Measurements from ENCODE around the gene TMEM8B.

Gene TMEM8B

DNA sequence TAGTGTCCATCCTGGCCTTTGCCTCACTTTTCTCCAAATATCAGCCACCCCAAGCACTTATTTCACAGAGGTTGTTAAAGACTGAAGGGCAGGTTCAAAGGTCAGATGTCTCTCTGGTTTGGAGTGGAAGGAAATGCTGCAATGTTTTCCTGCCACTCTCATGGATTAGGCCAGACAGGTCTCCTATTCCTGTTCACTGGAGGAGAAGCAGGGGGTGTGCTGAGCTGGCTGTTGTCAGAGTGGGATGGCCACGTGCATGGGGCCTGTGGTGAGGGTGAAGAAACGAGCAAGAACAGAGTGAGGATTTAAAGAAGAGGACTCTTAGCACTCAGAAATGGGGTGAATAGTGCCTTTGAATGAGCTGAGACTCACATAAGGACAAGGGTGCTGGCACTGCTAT, 6.7 kb downstream of the TMEM8B start:
- in situ Hi-C loops (cut with HindIII; ENCODE audit: low sequenced_read_pairs): no loop called here

DNA sequence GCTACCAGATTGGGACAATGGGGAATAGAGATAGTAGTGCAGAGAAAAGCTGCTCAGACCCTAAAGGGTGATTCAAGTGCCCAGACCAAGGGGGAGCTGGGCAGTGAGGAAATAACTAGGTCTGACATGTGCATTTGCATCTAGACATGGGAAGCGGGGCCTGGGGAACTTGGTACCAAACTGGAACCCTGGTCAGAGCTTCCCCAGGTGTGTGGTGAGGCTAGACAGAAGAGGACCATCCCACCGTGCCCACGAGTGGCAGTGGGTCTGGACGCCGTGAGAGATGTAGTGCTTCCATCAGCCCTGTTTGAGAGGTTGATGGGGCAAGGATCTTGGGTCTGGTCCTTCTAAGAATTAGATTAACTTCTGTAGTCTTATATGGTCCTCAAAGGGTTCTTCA, 7.6 kb downstream of the TMEM8B start:
- in situ Hi-C loops (cut with HindIII; ENCODE audit: low sequenced_read_pairs): no loop called here

DNA sequence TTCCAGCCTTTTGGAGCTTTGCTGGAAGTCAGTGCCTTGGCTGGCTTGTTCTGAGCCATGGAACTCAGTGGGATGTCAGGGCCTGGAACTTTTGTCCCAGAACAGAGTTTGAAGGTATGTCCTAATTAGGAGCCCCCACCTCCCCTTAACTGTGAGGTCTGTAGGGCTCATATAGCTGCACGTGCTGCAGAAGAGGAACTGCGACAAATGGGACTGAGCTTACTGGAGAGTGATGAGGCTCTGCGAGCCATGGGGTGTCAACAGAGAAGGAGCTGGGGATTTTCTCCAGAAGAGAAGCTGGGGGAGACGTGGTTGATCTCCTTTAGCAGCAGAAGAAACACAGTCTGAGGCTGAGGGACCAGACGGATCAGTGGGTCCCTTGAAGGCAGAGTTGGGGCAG, 10.9 kb downstream of the TMEM8B start:
- in situ Hi-C loops (cut with HindIII; ENCODE audit: low sequenced_read_pairs): no loop called here

DNA sequence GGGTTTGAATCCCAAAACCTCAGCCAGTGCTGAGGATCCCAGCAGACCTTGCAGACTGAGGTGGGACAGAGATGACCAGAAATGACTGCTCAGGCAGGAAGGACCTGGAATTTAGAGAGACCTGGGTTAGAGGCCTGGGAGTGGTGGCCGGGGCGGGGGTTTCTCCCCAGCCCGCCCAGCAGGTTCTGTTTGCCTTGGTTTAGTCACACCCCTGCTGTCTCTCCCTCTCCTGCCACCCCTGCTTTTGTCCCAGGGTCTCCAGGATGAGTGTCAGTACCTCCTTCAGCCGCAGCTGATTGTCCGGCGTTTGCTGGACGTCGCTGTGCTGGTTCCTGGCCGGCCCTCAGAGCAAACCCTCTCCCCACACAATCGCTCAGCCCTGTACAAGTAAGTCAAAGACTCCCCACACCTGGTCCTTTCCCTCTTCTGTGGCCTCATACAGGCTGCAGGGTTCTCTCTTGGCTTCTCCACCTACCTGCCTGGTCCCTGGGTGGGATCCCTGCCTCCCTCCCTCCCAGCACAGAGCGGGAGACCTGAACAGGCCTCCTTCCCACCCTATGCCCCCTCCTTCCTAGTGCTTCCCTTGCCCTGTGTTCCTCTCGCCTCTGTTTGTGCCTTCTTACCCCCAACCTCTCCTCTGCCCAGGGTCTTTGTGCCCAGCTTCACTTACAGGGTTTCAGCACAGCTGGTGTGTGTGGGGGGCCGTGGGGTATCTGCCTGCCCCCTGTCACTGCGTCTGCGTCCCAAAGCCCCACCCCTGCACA, 12.0 kb downstream of the TMEM8B start:
- in situ Hi-C loops (cut with HindIII; ENCODE audit: low sequenced_read_pairs): no loop called here

DNA sequence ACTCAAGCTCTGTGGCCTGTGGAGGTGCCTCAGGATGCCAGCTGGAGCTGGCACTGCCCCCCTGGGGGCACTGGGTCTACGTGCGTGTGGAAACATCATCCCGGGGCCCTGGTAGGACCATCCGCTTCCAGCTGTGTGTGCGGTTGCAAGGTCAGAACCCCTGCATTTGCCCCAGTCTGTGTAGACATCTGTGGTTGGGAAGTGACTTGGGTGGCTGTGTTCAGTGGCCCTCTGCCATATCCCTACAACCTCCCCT, 12.5 kb downstream of the TMEM8B start:
- in situ Hi-C loops (cut with HindIII; ENCODE audit: low sequenced_read_pairs): no loop called here

DNA sequence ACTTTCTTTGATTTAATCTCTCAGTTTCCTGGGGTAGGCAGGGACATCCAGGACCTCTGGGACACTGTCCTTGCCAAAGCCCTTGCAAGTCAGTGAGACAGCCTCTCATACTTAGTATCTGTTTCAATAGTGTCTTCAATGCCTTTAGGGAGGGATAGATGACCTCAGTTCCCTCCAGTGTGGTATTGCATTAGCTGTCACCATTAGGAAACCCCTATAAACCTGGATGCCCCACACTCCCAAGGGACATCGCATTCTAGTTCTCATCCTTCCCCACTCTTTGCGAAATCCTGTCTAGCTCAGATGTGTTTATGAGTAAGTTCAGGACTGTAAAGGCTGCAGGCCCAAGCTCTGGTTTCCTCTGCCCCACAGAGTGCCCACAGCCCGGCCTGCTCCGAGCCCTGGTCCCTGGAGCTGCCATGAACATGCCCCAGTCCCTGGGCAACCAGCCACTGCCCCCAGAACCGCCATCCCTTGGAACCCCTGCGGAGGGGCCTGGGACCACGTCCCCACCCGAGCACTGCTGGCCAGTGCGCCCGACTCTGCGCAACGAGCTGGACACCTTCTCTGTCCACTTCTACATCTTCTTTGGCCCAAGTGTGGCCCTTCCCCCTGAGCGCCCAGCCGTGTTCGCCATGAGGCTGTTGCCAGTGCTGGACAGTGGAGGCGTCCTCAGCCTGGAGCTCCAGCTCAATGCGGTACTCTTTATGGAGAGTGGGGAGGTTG, 13.2 kb downstream of the TMEM8B start:
- in situ Hi-C loops (cut with HindIII; ENCODE audit: low sequenced_read_pairs): no loop called here

DNA sequence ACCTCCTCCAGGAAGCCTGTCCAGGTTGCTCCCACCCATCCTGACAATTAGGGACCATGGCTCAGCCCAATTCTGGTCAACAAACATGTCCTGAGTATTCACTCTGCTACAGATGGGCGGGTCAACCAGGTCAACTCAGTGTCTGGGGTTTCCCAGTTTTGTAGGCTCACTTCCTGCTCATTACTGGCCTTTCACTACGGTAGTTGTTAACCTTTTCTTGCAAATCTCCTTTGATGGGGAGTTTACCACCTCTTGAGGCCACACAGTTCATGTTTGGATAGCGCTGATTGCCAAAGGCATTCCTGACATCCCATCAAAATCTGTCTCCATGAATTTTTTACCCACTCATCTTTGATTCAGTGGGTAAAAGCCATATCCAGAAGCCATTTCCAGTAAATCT, 13.8 kb downstream of the TMEM8B start:
- in situ Hi-C loops (cut with HindIII; ENCODE audit: low sequenced_read_pairs): no loop called here

DNA sequence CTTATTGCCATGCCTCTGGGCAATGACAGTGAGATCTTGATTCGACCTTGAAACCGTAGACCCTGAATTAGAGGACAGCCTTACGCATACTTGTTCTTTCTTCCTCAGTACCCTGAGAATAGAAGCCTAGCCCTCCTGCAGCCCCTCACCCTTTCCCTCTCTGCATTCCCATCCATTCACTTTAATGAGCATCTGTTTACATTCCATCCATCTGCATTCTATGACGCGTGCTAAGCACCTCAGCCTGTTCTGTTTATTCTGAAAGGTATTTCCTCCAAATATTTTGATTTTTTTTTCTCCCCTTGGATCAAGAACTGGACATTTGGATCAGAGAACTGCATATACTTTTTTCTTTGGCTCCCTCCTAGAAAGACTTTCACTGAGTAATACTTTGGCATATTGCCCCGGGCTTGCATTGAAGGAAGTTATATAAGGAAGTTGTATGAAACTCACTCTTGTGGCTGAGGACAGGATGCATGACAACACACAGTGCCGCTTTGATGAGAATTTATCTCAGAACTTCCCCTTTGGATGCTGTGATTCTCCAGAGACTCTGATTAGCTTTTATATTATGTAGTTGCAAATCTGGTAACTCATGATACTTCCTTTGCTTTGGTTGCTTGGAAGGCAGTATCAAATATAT, 15.7 kb downstream of the TMEM8B start:
- in situ Hi-C loops (cut with HindIII; ENCODE audit: low sequenced_read_pairs): no loop called here

DNA sequence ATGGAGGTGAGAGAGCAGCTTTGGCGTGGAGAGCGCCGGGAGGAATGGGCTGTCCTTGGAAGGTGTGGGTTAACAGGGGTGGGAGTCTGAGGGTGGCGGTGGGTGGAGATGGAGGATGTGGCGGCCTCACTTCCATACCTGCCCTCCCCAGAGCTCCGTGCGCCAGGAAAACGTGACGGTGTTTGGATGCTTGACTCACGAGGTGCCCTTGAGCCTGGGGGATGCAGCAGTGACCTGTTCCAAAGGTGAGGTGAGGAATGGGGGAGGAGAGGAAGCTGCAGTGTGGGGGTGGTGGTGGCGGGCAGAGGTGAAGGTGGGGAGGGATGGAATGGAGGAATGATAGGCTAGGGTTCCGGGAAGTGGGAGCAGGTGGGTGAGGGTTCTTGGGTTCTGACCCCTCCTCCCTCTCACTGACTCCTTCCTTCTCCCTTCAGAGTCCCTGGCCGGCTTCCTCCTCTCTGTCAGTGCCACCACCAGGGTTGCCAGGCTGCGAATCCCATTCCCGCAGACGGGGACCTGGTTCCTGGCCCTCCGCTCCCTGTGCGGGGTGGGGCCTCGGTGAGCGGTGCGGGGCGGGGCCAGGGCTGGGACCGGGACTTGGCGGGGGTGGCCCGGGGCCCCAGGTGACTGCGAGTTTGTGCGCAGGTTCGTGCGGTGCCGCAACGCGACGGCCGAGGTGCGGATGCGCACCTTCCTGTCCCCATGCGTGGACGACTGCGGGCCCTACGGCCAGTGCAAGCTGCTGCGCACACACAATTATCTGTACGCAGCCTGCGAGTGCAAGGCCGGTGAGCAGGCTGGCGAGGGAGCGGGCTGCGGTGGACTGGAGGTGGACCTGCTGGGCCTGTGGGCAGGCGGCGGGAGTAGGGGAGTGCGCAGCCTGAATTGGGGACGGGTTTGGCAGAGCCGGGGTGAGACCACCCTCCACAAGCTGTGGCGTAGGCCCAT, 17.1 kb downstream of the TMEM8B start:
- in situ Hi-C loops (cut with HindIII; ENCODE audit: low sequenced_read_pairs): no loop called here

DNA sequence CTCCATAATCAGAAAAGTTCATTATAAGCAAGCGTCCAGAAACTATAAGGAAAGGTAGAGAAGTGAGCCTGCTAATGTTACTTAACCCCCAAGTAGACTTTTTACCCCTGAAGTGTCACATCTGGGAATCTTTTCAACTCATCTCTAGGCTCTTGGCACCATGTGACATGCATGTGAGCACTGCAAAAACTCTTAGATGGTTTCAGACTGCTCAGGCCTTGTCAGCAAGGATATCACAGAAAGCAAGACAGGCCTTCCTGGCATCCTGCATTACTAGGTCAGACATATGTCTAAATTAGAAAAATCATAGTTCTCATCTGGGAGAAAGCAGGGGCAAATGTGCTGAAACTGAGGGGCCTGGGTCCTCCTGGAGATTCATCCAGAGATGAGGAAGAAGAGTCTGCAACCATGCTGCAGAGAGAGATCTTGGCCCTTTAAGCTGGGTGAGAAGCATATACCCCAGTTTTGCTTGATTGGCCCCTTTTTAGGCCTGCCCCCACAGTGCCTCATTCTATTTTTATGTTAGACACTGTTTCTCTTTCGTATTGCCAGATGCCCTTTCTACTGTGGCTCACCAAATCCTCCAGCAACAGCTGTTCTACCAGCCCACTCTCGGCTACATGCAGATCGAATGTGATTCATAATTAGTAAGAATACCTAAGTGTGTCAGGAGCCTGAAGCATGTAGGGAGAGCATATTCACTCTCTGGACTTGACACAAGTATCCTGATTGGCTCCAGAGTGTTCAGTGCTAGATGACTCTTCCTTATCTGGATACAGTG, 19.0 kb downstream of the TMEM8B start:
- in situ Hi-C loops (cut with HindIII; ENCODE audit: low sequenced_read_pairs): no loop called here

DNA sequence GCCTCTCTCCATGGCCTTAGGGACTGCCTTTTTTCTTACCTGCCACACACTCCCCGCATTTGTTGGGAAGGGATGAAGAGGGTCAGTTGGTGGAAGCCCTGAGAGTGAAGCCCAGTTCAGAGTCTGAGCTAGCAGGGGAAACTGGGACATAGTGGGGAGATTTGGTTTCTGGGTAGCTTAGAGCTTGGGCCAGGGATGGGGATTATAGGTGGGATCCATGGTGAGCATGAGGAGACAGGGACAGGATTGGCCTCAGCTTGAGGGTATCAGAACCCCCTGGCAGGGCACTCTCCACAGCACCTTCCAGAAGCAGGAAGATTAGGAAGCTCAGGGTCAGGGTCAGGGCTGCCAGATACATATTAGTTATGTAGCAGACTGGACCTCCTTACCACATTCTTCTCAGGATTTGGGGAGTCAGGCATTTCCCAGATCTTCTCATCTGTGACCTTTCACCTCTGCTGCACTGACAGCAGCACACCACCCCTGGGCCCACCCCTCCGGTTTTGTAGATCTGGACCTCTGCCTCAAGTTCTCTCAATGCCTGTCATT, 23.3 kb downstream of the TMEM8B start:
- in situ Hi-C loops (cut with HindIII; ENCODE audit: low sequenced_read_pairs): no loop called here

DNA sequence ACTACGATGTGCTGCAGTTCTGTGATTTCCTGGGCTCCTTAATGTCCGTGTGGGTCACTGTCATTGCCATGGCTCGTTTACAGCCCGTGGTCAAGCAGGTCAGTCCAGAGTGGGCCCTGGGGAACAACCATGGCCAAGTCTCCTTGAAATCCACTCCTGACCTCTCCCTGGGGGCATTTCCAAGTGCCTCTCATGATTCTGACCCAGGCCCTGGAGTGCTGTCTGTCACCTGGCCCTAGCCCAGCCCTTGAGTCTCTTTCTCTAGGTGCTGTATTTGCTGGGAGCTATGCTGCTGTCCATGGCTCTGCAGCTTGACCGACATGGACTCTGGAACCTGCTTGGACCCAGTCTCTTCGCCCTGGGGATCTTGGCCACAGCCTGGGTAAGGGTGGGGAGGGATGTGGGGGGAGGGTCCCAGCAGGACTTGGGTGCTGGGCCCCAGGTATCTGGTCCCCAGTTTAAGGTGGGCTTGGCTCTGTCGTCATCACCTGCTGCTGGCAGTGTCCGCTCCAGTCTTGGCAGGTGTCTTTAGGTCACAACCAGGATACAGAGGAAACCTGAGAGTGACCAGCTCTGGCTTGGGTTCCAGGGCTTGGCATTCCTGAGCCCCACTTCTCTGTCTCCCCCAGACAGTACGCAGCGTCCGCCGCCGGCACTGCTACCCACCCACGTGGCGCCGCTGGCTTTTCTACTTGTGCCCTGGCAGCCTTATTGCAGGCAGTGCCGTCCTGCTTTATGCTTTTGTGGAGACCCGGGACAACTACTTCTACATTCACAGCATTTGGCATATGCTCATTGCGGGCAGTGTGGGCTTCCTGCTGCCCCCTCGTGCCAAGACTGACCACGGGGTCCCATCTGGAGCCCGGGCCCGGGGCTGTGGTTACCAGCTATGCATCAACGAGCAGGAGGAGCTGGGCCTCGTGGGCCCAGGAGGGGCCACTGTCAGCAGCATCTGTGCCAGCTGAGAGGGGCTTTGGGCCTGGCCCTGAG, 24.1 kb downstream of the TMEM8B start:
- in situ Hi-C loops (cut with HindIII; ENCODE audit: low sequenced_read_pairs): no loop called here

DNA sequence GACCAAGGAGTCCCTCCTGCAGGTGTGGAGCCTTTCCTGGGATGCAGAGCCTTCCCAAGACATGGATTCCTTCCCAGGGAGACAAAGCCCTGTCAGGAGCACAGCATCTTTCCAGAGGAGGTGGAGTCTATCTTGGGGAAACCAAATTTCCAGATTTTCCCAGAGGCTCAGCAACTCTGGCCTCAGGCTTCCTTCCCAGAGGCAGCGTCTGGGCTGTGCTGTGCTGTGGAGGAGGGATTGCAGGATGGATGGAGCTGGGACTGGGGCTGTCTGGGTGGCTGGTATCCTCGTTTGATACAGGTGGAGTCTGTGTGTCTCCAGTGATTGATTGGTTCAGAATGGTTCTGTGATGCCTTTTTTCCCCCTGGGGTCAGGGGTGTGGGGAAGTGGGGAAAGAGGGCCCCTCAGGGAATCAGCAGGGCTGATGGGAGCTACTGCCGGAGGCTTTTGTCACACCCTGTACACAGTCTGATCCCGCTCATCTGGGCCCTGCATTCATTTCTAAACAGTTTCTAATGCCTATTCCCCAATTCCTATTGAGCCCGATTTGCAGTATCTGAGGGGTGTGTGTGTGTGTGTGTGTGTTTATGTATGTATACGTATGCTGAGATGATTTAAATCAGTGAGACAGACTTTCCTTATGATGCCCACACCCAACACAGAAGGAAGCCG, 25.2 kb downstream of the TMEM8B start:
- in situ Hi-C loops (cut with HindIII; ENCODE audit: low sequenced_read_pairs): no loop called here

DNA sequence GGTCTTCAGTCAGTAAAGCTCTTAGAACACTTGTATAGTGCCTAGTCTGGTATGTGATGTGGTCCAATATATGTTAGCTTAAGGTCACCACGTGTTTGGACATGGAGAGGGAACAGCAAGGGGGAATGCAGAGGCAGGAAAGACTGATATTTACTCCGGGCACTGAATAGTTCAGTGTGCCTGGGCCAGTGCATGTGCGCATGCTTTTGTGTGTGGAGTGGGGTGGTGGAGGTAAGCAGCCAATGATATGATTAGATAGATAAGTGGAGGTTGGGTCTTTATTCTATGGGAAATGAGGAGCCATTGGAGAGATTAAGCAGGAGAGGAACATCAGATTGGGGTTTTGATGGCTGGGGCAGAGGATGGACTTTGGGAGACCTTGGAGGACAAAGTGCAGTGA, 27.2 kb downstream of the TMEM8B start:
- in situ Hi-C loops (cut with HindIII; ENCODE audit: low sequenced_read_pairs): no loop called here

DNA sequence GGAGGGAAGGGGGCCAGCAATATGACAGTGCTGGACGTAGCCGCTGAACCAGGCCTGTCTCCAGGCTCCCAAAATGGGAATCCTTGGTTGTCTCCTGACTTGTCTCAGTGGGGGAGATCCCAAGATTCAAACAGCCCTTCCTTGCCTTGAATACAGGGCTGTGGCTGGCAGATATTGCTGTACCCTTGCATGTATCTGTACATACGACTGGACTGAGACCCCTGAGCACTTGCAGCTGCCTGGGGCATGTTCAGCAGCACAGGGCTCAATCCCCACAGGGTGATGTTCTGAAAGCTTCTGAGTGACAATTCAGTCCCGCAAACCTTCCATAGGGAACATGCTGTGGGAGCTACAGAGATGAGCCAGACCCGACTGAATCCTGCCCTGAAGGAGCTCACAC, 27.9 kb downstream of the TMEM8B start:
- in situ Hi-C loops (cut with HindIII; ENCODE audit: low sequenced_read_pairs): no loop called here

DNA sequence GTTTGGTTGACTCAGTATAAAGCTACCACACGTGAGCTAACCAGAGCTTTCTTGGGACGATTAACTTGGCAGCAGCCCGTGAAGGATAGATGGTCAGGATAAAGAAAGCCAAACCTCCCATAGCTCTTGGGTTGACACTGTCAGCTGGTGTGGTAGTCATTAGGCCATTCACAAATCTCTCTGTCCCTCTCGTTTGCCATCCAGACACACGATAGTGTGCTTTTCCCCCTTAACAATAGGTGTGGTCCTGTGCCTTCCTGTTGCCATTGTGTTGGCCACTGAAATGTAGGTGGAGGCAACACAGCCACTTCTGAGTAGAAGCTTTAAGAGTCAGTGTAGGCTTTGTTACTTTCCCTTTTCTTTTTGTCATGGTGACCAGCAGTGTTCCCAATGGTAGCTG, 29.4 kb downstream of the TMEM8B start:
- in situ Hi-C loops (cut with HindIII; ENCODE audit: low sequenced_read_pairs): no loop called here

DNA sequence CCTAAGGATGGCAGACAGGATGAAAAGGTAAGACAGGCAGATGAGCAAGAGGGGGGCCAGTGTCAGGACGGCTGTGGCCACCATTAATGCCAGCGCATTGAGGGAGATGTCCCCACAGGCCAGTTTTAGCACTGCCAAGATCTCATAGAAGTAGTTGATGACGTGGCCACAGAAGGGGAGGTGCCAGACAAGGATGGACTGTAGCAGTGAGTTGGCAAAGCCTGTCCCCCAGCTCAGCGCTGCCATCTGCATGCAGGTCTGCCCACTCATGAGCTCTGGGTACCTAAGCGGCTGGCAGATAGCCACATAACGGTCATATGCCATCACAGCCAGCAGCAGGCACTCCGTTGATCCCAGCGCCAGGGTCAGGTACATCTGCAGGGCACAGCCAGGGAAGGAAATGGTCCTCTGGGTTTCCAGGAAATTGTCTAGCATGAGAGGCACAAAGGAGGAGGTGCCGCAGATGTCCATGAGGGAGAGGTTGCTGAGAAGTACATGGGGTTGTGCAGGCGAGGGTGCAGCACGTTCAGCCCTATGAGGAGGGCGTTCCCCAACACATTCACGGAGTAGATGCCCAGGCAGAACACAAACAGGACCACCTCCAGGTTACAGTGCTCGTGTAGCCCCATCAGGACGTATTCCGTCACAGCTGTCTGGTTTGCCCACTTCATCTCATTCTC, 30.4 kb downstream of the TMEM8B start:
- in situ Hi-C loops (cut with HindIII; ENCODE audit: low sequenced_read_pairs): no loop called here

DNA sequence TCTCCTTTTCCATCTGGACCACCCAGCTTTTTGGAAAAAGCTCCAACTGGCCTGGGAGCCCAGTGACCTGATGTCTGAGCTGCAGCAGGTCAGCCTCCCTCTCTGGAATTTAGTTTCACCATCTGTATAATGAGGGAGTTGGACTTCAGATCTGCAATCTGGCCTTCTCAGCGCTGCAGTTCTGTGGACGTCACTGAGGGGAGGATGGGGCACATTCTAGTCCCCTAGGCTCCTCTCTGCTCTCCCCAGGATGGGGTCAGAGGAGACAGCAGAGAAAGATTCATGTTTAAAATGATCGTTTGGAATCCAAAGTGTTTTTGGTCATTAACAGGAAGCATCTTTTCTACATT, 30.9 kb downstream of the TMEM8B start:
- in situ Hi-C loops (cut with HindIII; ENCODE audit: low sequenced_read_pairs): loop anchor here (10.0 kb wide), 1 partner anchor 115 kb away; the partner anchor contains the start of genes GBA2 and RGP1
